ENCODE results near the gene PRKAR2A. TPM values are rescaled to one million over a fixed set of nuclear protein-coding genes. Genes with fewer than 3 reads are reported as not detected.

The PRKAR2A gene
- total RNA-seq, 4 donors from 2014 or later: 26.9 to 77.1 (median 46.2) TPM

DNA sequence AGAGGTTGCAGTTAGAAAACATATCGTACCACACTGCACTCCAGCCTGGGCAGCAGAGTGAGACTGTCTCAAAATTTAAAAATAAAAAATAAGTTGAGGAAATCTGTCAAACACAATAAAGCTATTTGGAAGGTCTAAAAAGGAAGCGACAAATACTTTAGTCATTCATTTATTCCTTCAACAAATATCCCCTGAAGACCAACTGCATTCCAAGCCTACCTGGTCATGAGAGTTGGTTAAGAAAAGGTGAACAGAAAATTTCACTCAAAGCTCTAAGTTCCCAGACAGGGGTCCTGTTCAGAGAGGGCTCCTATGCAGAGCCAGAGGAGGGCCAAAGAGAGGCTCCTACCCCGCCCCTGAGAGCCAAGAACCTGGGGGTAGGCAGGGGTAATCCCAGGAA is 15.4 kb upstream of the PRKAR2A start:
- Histone ChIP-seq H3K4me1 (no peaks in the 10 kb centered on the region), H3K27me3 (no peaks in the 10 kb centered on the region), H3K27ac (no peak overlapping the region), H3K9me3 (no peaks in the 10 kb centered on the region), H3K4me3 (replicated peaks in 1 of 3) (no peak overlapping the region), H3K36me3 (peaks cover 0 to 10% of the 10 kb centered on the region in 2 donors)
- intact Hi-C loops (cut with DNase I): no loop called here
- 95 to 98% methylated on average over 3 of the region's 3 CpGs for WGBS, 2 donors
- no peak for DNase-seq
- TF ChIP-seq POLR2A (IDR thresholded peaks at IDR 0.05): no peak
- TF ChIP-seq, protein P1, sequence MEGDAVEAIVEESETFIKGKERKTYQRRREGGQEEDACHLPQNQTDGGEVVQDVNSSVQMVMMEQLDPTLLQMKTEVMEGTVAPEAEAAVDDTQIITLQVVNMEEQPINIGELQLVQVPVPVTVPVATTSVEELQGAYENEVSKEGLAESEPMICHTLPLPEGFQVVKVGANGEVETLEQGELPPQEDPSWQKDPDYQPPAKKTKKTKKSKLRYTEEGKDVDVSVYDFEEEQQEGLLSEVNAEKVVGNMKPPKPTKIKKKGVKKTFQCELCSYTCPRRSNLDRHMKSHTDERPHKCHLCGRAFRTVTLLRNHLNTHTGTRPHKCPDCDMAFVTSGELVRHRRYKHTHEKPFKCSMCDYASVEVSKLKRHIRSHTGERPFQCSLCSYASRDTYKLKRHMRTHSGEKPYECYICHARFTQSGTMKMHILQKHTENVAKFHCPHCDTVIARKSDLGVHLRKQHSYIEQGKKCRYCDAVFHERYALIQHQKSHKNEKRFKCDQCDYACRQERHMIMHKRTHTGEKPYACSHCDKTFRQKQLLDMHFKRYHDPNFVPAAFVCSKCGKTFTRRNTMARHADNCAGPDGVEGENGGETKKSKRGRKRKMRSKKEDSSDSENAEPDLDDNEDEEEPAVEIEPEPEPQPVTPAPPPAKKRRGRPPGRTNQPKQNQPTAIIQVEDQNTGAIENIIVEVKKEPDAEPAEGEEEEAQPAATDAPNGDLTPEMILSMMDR (IDR thresholded peaks at IDR 0.05): no peak

DNA sequence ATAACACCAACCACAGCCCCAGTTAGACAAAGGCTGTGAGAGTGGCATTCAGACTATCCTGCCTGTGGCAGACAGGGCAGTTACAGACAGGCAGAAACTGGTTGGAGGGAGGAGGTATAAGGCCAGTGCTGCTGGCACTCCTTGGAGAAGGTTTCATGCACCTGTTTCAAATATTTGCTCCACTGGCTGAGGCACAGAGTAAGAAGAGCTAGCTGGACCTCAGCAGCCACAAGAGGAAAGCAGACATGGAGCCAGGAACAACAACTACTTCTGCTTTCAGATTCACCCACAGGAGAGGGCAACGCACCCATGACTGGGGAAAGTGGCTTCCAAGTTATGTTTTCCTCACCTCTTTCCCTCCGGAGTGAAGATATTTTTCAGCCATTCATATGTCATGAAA is 11.5 kb upstream of the PRKAR2A start:
- DNase-seq: no peak
- TF ChIP-seq, protein P1 (IDR thresholded peaks at IDR 0.05): no peak
- no peak for TF ChIP-seq POLR2A (IDR thresholded peaks at IDR 0.05)
- no peaks in the 10 kb centered on the region for H3K9me3 ChIP-seq
- intact Hi-C loops (cut with DNase I): no loop called here
- no peak overlapping the region for H3K4me3 ChIP-seq (replicated peaks in 1 of 3)
- WGBS, 2 donors: 93 to 96% methylated on average over 2 of the region's 2 CpGs
- H3K36me3 ChIP-seq: peaks cover 4 to 12% of the 10 kb centered on the region in 2 donors
- no peaks in the 10 kb centered on the region for H3K4me1 ChIP-seq
- H3K27ac ChIP-seq: no peak overlapping the region
- no peaks in the 10 kb centered on the region for H3K27me3 ChIP-seq

DNA sequence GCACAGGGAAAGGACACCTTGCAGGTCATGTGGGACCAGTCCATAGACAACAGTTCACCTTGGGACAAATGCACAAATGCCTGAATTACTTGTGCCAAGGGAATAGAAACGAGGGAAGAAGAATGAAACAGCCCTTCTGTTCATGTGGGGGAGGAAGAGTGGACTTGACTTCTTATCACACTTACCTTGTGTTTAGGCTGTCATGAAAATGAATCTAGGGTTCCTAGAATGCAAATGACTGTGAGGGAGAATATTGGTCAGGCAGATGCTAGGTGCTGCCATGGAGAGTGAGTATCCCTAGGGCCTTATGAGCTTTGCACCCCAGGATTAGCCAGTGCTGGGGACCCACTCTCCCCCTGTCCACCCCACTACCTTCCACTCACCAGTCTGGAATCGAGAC is 11.0 kb upstream of the PRKAR2A start:
- TF ChIP-seq, protein P1 (IDR thresholded peaks at IDR 0.05): no peak
- no peak for TF ChIP-seq POLR2A (IDR thresholded peaks at IDR 0.05)
- Histone ChIP-seq H3K36me3 (peaks cover 4 to 12% of the 10 kb centered on the region in 2 donors), H3K4me1 (no peaks in the 10 kb centered on the region), H3K9me3 (no peaks in the 10 kb centered on the region), H3K4me3 (replicated peaks in 1 of 3) (no peak overlapping the region), H3K27me3 (no peaks in the 10 kb centered on the region), H3K27ac (no peak overlapping the region)
- 91% methylated on average over 2 of the region's 2 CpGs for WGBS, 2 donors
- intact Hi-C loops (cut with DNase I): no loop called here
- no peak for DNase-seq

DNA sequence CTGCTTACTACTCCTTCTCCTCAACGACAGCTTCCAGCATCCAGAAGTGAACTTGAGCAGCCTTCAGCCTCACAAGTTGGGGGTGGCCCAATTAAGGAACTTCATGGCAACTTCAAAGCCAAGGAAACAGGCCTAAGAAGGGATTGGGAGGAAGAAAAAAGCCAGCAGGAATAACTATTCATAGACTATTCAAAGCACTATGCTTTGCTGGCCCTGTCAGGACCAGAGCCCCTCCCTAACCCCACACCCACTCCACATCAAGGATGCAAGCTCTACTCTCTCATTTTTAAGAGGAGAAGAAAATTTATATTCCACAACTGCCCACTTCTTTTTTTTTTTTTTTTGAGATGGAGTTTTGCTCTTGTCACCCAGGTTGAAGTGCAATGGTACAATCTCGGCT is 10.0 kb upstream of the PRKAR2A start:
- 63 to 75% methylated on average over 2 of the region's 2 CpGs for WGBS, 2 donors

DNA sequence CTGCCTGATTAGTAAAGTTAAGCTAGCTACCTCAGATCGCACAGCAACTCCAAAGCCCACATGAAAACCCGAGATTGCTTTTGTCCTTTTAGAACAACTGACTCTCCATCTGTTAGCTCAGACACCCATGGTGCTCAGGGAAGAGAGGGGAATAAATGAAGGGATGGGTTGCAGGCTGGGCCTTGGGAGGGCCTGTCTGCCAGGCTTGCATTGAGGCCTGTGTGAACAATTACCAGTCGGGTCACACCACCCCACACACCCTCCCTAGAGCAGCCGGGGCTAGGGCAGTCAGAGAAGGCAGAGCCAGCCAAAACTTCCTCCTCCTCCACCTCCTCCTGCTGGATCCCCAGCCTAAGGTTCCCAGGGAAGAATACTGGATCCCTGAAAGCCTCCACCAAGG is 8.8 kb upstream of the PRKAR2A start:
- H3K9me3 ChIP-seq: no peaks in the 10 kb centered on the region
- H3K4me1 ChIP-seq: no peaks in the 10 kb centered on the region
- DNase-seq: no peak
- H3K4me3 ChIP-seq (replicated peaks in 1 of 3): no peak overlapping the region
- no peaks in the 10 kb centered on the region for H3K27me3 ChIP-seq
- peaks cover 4 to 7% of the 10 kb centered on the region in 2 donors for H3K36me3 ChIP-seq
- TF ChIP-seq, protein P1 (IDR thresholded peaks at IDR 0.05): no peak
- no peak for TF ChIP-seq POLR2A (IDR thresholded peaks at IDR 0.05)
- WGBS, 2 donors: 58 to 78% methylated on average over 3 to 4 of the region's 4 CpGs
- no peak overlapping the region for H3K27ac ChIP-seq
- intact Hi-C loops (cut with DNase I): no loop called here

More for the DNA sequence above, 10.0 kb upstream of the PRKAR2A start:
- TF ChIP-seq, protein P1 (IDR thresholded peaks at IDR 0.05): no peak
- no peak for TF ChIP-seq POLR2A (IDR thresholded peaks at IDR 0.05)
- Histone ChIP-seq H3K27ac (no peak overlapping the region), H3K4me3 (replicated peaks in 1 of 3) (no peak overlapping the region), H3K4me1 (no peaks in the 10 kb centered on the region), H3K27me3 (no peaks in the 10 kb centered on the region), H3K36me3 (peaks cover 4 to 12% of the 10 kb centered on the region in 2 donors), H3K9me3 (no peaks in the 10 kb centered on the region)
- intact Hi-C loops (cut with DNase I): no loop called here
- no peak for DNase-seq
